ENCODE results near the gene GRN. TPM values are rescaled to one million over a fixed set of nuclear protein-coding genes. Genes with fewer than 3 reads are reported as not detected.

The GRN gene
- total RNA-seq, 1 donor from 2014 or later = 904 TPM

- H3K4me1 Mint-ChIP-seq (ENCODE audit: unreplicated experiment) = peaks cover 9% of the 10 kb centered on the region
- no peaks in the 10 kb centered on the region for H3K9me3 Mint-ChIP-seq (ENCODE audit: unreplicated experiment)
- no peaks in the 10 kb centered on the region for H3K36me3 Mint-ChIP-seq (ENCODE audit: low read depth, unreplicated experiment)
- no peak for TF ChIP-seq CTCF (IDR thresholded peaks at IDR 0.05; ENCODE audit: unreplicated experiment)
- H3K27ac Mint-ChIP-seq (ENCODE audit: unreplicated experiment) = no peak overlapping the region
- no peak for DNase-seq (ENCODE audit: low spot score)
- H3K4me3 Mint-ChIP-seq (ENCODE audit: unreplicated experiment) = no peak overlapping the region
- H3K27me3 Mint-ChIP-seq (ENCODE audit: unreplicated experiment) = peaks cover 15% of the 10 kb centered on the region
Measured at GRCh38 chr17:44380767-44381166, 35.7 kb downstream of the GRN start.

DNA sequence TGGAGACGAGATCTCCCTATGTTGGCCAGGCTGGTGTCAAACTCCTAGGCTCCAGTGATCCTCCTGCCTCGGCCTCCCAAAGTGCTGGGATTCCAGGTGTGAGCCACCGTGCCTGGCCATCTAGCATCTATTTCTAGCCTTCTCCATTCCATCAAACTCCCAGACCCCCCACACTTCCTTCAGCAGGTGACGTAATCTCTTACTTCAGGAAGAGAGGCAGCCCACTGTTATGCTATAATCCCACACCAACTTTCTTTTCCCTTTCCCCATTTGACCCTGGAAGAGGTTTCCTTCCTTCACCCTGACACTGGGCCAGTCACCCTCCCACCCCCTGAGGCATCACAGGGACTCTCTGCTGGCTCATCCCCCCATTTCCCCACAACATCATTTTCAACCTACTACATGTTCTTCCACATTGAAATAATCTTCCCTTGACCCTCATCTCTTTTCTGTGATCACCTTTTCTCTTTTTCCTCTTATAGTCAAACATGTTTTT is 36.8 kb downstream of the GRN start:
- TF ChIP-seq CTCF (IDR thresholded peaks at IDR 0.05; ENCODE audit: unreplicated experiment) = no peak
- Mint-ChIP-seq H3K36me3 (ENCODE audit: low read depth, unreplicated experiment) (no peaks in the 10 kb centered on the region), H3K4me1 (ENCODE audit: unreplicated experiment) (peaks cover 15% of the 10 kb centered on the region), H3K4me3 (ENCODE audit: unreplicated experiment) (no peak overlapping the region), H3K9me3 (ENCODE audit: unreplicated experiment) (no peaks in the 10 kb centered on the region), H3K27ac (ENCODE audit: unreplicated experiment) (no peak overlapping the region), H3K27me3 (ENCODE audit: unreplicated experiment) (peaks cover 14% of the 10 kb centered on the region)
- no peak for DNase-seq (ENCODE audit: low spot score)

GRCh38 chr17:44382917-44383316 is 37.8 kb downstream of the GRN start:
- H3K27me3 Mint-ChIP-seq (ENCODE audit: unreplicated experiment) = peaks cover 9% of the 10 kb centered on the region
- H3K27ac Mint-ChIP-seq (ENCODE audit: unreplicated experiment) = no peak overlapping the region
- peaks cover 15% of the 10 kb centered on the region for H3K4me1 Mint-ChIP-seq (ENCODE audit: unreplicated experiment)
- no peaks in the 10 kb centered on the region for H3K36me3 Mint-ChIP-seq (ENCODE audit: low read depth, unreplicated experiment)
- no peak for TF ChIP-seq CTCF (IDR thresholded peaks at IDR 0.05; ENCODE audit: unreplicated experiment)
- peak overlapping the region; percentile 26 for H3K4me3 Mint-ChIP-seq (ENCODE audit: unreplicated experiment)
- DNase-seq (ENCODE audit: low spot score) = no peak
- no peaks in the 10 kb centered on the region for H3K9me3 Mint-ChIP-seq (ENCODE audit: unreplicated experiment)

GRCh38 chr17:44383363-44383762 is 38.3 kb downstream of the GRN start:
- Mint-ChIP-seq H3K27me3 (ENCODE audit: unreplicated experiment) (peaks cover 9% of the 10 kb centered on the region), H3K27ac (ENCODE audit: unreplicated experiment) (no peak overlapping the region), H3K4me3 (ENCODE audit: unreplicated experiment) (peak overlapping the region; percentile 26), H3K36me3 (ENCODE audit: low read depth, unreplicated experiment) (no peaks in the 10 kb centered on the region), H3K4me1 (ENCODE audit: unreplicated experiment) (peaks cover 15% of the 10 kb centered on the region), H3K9me3 (ENCODE audit: unreplicated experiment) (no peaks in the 10 kb centered on the region)
- no peak for TF ChIP-seq CTCF (IDR thresholded peaks at IDR 0.05; ENCODE audit: unreplicated experiment)
- DNase-seq (ENCODE audit: low spot score) = no peak

- TF ChIP-seq CTCF (IDR thresholded peaks at IDR 0.05; ENCODE audit: unreplicated experiment) = no peak
- H3K9me3 Mint-ChIP-seq (ENCODE audit: unreplicated experiment) = no peaks in the 10 kb centered on the region
- H3K27me3 Mint-ChIP-seq (ENCODE audit: unreplicated experiment) = peaks cover 9% of the 10 kb centered on the region
- no peak overlapping the region for H3K4me3 Mint-ChIP-seq (ENCODE audit: unreplicated experiment)
- no peaks in the 10 kb centered on the region for H3K36me3 Mint-ChIP-seq (ENCODE audit: low read depth, unreplicated experiment)
- DNase-seq (ENCODE audit: low spot score) = no peak
- no peak overlapping the region for H3K27ac Mint-ChIP-seq (ENCODE audit: unreplicated experiment)
- H3K4me1 Mint-ChIP-seq (ENCODE audit: unreplicated experiment) = peaks cover 15% of the 10 kb centered on the region
Measured at GRCh38 chr17:44383861-44384260, 38.8 kb downstream of the GRN start.
